Parathyroid adenoma (tissue), 2 donors: ENCODE measurements around the gene TYK2.
A peak's percentile ranks its signal among the peaks of the same experiment; 100 is the strongest.
"Not testable (repeated sequence)": the region's sequence is repeated elsewhere in the genome, so short reads cannot be mapped to it uniquely, and the experiment has no call there.

Experiments
- H2AFZ ChIP-seq: fragments of 300-600 bp; sonication (generic); one replicate; pipeline ENCODE4 v1.7.0; 2017; ENCODE audit warnings: antibody characterized with exemption, mild to moderate bottlenecking
- H3K27ac ChIP-seq: fragments of 300-600 bp; sonication (generic); one replicate; pipeline ENCODE4 v1.7.0; 2017
- H3K27me3 ChIP-seq: fragments of 300-600 bp; sonication (generic); one replicate; pipeline ENCODE4 v1.7.0; 2017; ENCODE audit warnings: low read length; ENCODE audit not compliant: control insufficient read depth, insufficient read depth
- H3K36me3 ChIP-seq: fragments of 300-600 bp; sonication (generic); one replicate; pipeline ENCODE4 v1.7.0; 2017; ENCODE audit warnings: low read length; ENCODE audit not compliant: control insufficient read depth, insufficient read depth
- H3K4me1 ChIP-seq: fragments of 300-600 bp; sonication (generic); one replicate; pipeline ENCODE4 v1.7.0; 2017; ENCODE audit warnings: control low read depth
- H3K4me2 ChIP-seq: fragments of 300-600 bp; sonication (generic); one replicate; pipeline ENCODE4 v1.7.0; 2017; ENCODE audit warnings: low read length
- H3K4me3 ChIP-seq: fragments of 300-600 bp; sonication (generic); one replicate; pipeline ENCODE4 v1.7.0; 2017; ENCODE audit warnings: low read depth, low read length
- H3K79me2 ChIP-seq: fragments of 300-600 bp; sonication (generic); one replicate; pipeline ENCODE4 v1.7.0; 2017; ENCODE audit warnings: control low read depth
- H3K9ac ChIP-seq: fragments of 300-600 bp; sonication (generic); one replicate; pipeline ENCODE4 v1.7.0; 2017; ENCODE audit warnings: mild to moderate bottlenecking
- H3K9me3 ChIP-seq: fragments of 300-600 bp; sonication (generic); one replicate; pipeline ENCODE4 v1.7.0; 2017; ENCODE audit warnings: low read length; ENCODE audit not compliant: control insufficient read depth
- TF ChIP-seq, protein P1 (sequence below): fragments of 300-600 bp; sonication (generic); IDR thresholded peaks from one replicate; pipeline ENCODE4 v1.7.0; 2017; ENCODE audit warnings: antibody characterized with exemption, mild to moderate bottlenecking
- donor health status: primary hyperparathyroidism.

The TYK2 gene

DNA sequence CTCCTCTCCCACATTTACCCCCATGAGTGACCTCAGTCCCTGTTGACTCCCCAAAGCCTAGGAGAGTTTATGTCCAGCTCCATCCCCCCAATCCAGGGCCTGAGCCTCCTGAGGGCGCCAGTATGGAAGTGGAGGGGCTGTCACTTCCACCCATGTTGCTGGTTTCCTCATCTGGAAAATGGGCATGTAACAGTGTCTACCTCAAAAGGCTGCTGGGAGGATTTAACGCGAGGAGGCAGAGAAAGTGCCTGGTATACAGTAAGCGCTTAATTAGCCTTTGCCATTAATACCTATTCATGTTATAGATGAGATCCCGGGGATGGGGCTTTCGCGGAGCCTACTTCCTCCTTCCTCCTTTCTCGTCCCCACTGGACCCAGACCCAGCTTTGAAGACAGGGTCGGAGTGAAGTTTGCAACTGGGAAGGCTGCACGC is 476 bp downstream of the TYK2 start:
- TF ChIP-seq, protein P1, sequence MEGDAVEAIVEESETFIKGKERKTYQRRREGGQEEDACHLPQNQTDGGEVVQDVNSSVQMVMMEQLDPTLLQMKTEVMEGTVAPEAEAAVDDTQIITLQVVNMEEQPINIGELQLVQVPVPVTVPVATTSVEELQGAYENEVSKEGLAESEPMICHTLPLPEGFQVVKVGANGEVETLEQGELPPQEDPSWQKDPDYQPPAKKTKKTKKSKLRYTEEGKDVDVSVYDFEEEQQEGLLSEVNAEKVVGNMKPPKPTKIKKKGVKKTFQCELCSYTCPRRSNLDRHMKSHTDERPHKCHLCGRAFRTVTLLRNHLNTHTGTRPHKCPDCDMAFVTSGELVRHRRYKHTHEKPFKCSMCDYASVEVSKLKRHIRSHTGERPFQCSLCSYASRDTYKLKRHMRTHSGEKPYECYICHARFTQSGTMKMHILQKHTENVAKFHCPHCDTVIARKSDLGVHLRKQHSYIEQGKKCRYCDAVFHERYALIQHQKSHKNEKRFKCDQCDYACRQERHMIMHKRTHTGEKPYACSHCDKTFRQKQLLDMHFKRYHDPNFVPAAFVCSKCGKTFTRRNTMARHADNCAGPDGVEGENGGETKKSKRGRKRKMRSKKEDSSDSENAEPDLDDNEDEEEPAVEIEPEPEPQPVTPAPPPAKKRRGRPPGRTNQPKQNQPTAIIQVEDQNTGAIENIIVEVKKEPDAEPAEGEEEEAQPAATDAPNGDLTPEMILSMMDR = no peak
- H3K27ac ChIP-seq = peak overlapping the region; percentile 25
- no peaks in the 10 kb centered on the region for H3K9me3 ChIP-seq
- H2AFZ ChIP-seq = peak overlapping the region; percentile 99
- peaks cover 7% of the 10 kb centered on the region for H3K79me2 ChIP-seq
- peak overlapping the region; percentile 95 for H3K4me3 ChIP-seq
- H3K4me2 ChIP-seq = peak overlapping the region; percentile 97
- no peaks in the 10 kb centered on the region for H3K36me3 ChIP-seq
- H3K9ac ChIP-seq = peak overlapping the region; percentile 50
- H3K4me1 ChIP-seq = peaks cover 7% of the 10 kb centered on the region
- H3K27me3 ChIP-seq = no peaks in the 10 kb centered on the region

DNA sequence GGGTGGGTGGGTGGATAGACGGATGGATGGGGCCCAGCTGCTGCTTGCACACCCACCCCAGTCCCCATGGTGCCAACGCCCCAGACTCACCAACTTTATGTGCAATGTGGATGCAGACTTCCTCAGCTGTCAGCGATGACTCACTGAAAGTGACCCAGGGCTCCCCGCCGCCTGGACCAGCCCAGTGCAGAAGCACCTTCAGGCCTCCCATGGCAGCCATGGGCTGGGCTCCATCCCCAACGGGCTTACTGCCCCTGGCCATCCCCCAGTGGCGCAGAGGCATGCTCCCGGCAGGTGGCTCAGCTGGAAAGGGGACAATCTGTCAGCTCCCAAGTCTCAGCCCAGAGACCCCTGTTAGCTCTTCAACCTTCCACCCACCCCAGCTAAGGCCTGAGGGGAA is 2.2 kb downstream of the TYK2 start:
- Histone ChIP-seq H3K79me2 (peaks cover 7% of the 10 kb centered on the region), H3K4me3 (no peak overlapping the region), H3K4me2 (no peak overlapping the region), H3K27ac (no peak overlapping the region), H3K4me1 (peaks cover 7% of the 10 kb centered on the region), H3K36me3 (no peaks in the 10 kb centered on the region), H3K9me3 (no peaks in the 10 kb centered on the region), H2AFZ (no peak overlapping the region), H3K27me3 (no peaks in the 10 kb centered on the region), H3K9ac (no peak overlapping the region)
- TF ChIP-seq, protein P1 = no peak

DNA sequence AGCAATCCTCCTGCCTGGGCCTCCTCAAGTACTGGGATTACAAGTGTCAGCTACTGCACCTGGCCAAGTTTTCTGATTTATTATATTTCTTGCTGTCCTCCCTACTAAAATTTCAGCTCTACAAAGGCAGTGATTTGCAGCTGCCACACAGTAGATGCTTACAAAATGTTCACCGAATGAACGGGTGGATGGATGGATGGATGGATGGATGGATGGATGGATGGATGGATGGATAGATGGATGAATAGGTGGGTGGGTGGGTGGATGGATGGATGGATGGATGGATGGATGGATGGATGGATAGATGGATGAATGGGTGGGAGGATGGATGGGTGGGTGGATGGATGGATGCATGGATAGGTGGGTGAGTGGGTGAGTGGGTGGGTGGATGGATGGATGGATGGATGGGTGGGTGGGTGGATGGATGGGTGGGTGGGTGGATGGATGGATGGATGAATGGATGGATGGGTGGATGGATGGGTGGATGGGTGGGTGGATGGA is 3.2 kb downstream of the TYK2 start:
- not testable (repeated sequence) for H3K27ac ChIP-seq, H3K36me3 ChIP-seq, H3K79me2 ChIP-seq, H3K4me2 ChIP-seq, H3K4me1 ChIP-seq, H2AFZ ChIP-seq, H3K9ac ChIP-seq, H3K27me3 ChIP-seq, H3K9me3 ChIP-seq, H3K4me3 ChIP-seq

- Histone ChIP-seq H3K4me2 (no peak overlapping the region), H3K27ac (no peak overlapping the region), H3K9ac (no peak overlapping the region), H2AFZ (no peak overlapping the region), H3K79me2 (peaks cover 5% of the 10 kb centered on the region), H3K4me1 (peaks cover 5% of the 10 kb centered on the region), H3K4me3 (no peak overlapping the region), H3K27me3 (no peaks in the 10 kb centered on the region), H3K9me3 (no peaks in the 10 kb centered on the region), H3K36me3 (no peaks in the 10 kb centered on the region)
- TF ChIP-seq, protein P1 = no peak
These were observed 5.4 kb downstream of the TYK2 start for GRCh38 chr19:10374931-10375330.

DNA sequence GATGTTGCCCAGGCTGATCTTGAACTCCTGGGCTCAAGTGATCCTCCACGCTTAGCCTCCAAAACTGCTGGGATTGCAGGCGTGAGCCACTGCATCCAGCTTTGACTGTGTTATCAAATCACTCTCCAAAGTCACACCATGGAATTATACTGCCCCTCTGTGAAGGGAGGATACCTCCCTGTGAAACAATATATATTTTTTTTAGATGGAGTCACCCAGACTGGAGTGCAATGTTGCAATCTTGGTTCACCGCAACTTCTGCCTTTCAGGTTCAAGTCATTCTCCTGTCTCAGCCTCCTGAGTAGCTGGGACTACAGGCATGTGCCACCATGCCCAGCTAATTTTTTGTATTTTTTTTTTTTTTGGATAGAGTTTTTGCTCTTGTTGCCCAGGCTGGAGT is 7.7 kb downstream of the TYK2 start:
- TF ChIP-seq, protein P1 = no peak
- Histone ChIP-seq H3K4me1 (no peaks in the 10 kb centered on the region), H3K79me2 (no peaks in the 10 kb centered on the region), H3K9ac (no peak overlapping the region), H3K9me3 (no peaks in the 10 kb centered on the region), H2AFZ (no peak overlapping the region), H3K27ac (no peak overlapping the region), H3K4me2 (no peak overlapping the region), H3K36me3 (no peaks in the 10 kb centered on the region), H3K27me3 (no peaks in the 10 kb centered on the region), H3K4me3 (no peak overlapping the region)
